ENCODE results near the gene ZBED2. TPM values are rescaled to one million over a fixed set of nuclear protein-coding genes. Genes with fewer than 3 reads are reported as not detected.
A peak's percentile ranks its signal among the peaks of the same experiment; 100 is the strongest.

ZBED2 gene
- total and polyA plus RNA-seq, 4 experiments from 2014 or later, result 0.19 to 1.4 TPM; not detected in 2

GRCh38 chr3:111607240-111607920 is 12.2 kb upstream of the ZBED2 start:
- H3K27me3 Mint-ChIP-seq, result no peaks in the 10 kb centered on the region
- H3K36me3 ChIP-seq (ENCODE audit: insufficient read depth, low read length), result peaks cover 9% of the 10 kb centered on the region
- no peaks in the 10 kb centered on the region for H3K27me3 ChIP-seq (ENCODE audit: insufficient read depth, low read length)
- no peak for DNase-seq
- ChIA-PET CTCF (ENCODE audit: partially characterized antibody) (interaction anchor here (1.0 to 2.1 kb wide), 3 partner anchors 9 to 62 kb away, joined by 3 to 7 read pairs (median 4); no protein-coding TSS in a partner anchor), POLR2A (ENCODE audit: partially characterized antibody) (interaction anchor here (0.9 kb wide), 1 partner anchor 9 kb away, joined by 4 read pairs; no protein-coding TSS in a partner anchor)
- peaks cover 61 to 82% (median 74%) of the 10 kb centered on the region in 4 donors for H3K4me1 Mint-ChIP-seq
- peaks cover 0 to 3% (median 0%) of the 10 kb centered on the region in 8 donors for H3K9me3 Mint-ChIP-seq
- no peak overlapping the region for H3K4me3 ChIP-seq (ENCODE audit: low read length in 2 of 2)
- no peak overlapping the region for H3K27ac ChIP-seq (ENCODE audit: low read depth, low read length)
- peaks cover 63 to 79% of the 10 kb centered on the region in 2 donors for H3K36me3 Mint-ChIP-seq
- peaks cover 68% of the 10 kb centered on the region for H3K4me1 ChIP-seq (ENCODE audit: insufficient read depth, low read length)
- intact Hi-C loops (cut with micrococcal nuclease), result no loop called here
- peak overlapping the region; percentile 12 to 91 (median 79) for H3K27ac Mint-ChIP-seq
- H3K9me3 ChIP-seq (ENCODE audit: control insufficient read depth in 1 of 2, low read length in 2 of 2), result no peaks in the 10 kb centered on the region
- H3K4me3 Mint-ChIP-seq, result peak overlapping the region in 1 of 8 donors; percentile 24

DNA sequence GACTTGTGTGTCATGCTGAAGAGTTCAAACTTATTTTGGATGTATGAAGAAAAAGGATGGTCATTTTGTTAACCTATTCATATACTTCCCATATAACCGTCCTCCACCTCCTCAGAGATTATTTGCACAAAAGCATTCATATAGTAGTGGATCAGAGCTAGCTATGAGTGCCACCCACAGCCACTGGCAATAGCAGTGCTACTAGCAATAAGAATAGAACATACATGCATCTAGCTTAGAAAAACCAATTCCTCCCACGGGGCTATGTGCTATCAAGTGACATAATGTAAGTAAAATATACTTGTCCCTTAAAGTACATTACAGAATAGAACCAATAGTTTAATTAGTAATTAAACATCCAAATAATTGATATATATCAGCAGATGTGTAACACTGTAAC is 10.3 kb upstream of the ZBED2 start:
- H3K9me3 Mint-ChIP-seq, result peaks cover 0 to 3% (median 0%) of the 10 kb centered on the region in 8 donors
- intact Hi-C loops (cut with micrococcal nuclease), result no loop called here
- Histone ChIP-seq H3K4me1 (ENCODE audit: insufficient read depth, low read length) (peaks cover 52% of the 10 kb centered on the region), H3K4me3 (ENCODE audit: low read length in 2 of 2) (no peak overlapping the region), H3K36me3 (ENCODE audit: insufficient read depth, low read length) (peaks cover 20% of the 10 kb centered on the region), H3K9me3 (ENCODE audit: control insufficient read depth in 1 of 2, low read length in 2 of 2) (no peaks in the 10 kb centered on the region), H3K27me3 (ENCODE audit: insufficient read depth, low read length) (no peaks in the 10 kb centered on the region), H3K27ac (ENCODE audit: low read depth, low read length) (no peak overlapping the region)
- ChIA-PET POLR2A (ENCODE audit: partially characterized antibody) (no interaction called here), CTCF (ENCODE audit: partially characterized antibody) (no interaction called here)
- H3K4me3 Mint-ChIP-seq, result no peak overlapping the region
- peak overlapping the region in 4 of 7 donors; percentile 5 to 19 (median 12) for H3K27ac Mint-ChIP-seq
- H3K36me3 Mint-ChIP-seq, result peaks cover 55 to 77% of the 10 kb centered on the region in 2 donors
- H3K27me3 Mint-ChIP-seq, result no peaks in the 10 kb centered on the region
- no peak for DNase-seq
- peaks cover 50 to 70% (median 62%) of the 10 kb centered on the region in 4 donors for H3K4me1 Mint-ChIP-seq

- Mint-ChIP-seq H3K4me1 (peaks cover 45 to 65% (median 57%) of the 10 kb centered on the region in 4 donors), H3K36me3 (peaks cover 56 to 77% of the 10 kb centered on the region in 2 donors), H3K27ac (peak overlapping the region in 6 of 7 donors; percentile 4 to 72 (median 24)), H3K4me3 (peak overlapping the region in 1 of 8 donors; percentile 32), H3K9me3 (peaks cover 0 to 3% (median 0%) of the 10 kb centered on the region in 8 donors), H3K27me3 (no peaks in the 10 kb centered on the region)
- H3K4me3 ChIP-seq (ENCODE audit: low read length in 2 of 2), result no peak overlapping the region
- H3K4me1 ChIP-seq (ENCODE audit: insufficient read depth, low read length), result peaks cover 48% of the 10 kb centered on the region
- H3K27me3 ChIP-seq (ENCODE audit: insufficient read depth, low read length), result no peaks in the 10 kb centered on the region
- no peak overlapping the region for H3K27ac ChIP-seq (ENCODE audit: low read depth, low read length)
- intact Hi-C loops (cut with micrococcal nuclease), result no loop called here
- no peaks in the 10 kb centered on the region for H3K9me3 ChIP-seq (ENCODE audit: control insufficient read depth in 1 of 2, low read length in 2 of 2)
- ChIA-PET CTCF (ENCODE audit: partially characterized antibody) (interaction anchor here (1.3 to 1.5 kb wide), 2 partner anchors 11 to 12 kb away, joined by 3 read pairs; no protein-coding TSS in a partner anchor), POLR2A (ENCODE audit: partially characterized antibody) (interaction anchor here (1.1 kb wide), 1 partner anchor 11 kb away, joined by 3 read pairs; no protein-coding TSS in a partner anchor)
- H3K36me3 ChIP-seq (ENCODE audit: insufficient read depth, low read length), result peaks cover 20% of the 10 kb centered on the region
- no peak for DNase-seq
Observed at GRCh38 chr3:111605018-111605417, 9.9 kb upstream of the ZBED2 start.

DNA sequence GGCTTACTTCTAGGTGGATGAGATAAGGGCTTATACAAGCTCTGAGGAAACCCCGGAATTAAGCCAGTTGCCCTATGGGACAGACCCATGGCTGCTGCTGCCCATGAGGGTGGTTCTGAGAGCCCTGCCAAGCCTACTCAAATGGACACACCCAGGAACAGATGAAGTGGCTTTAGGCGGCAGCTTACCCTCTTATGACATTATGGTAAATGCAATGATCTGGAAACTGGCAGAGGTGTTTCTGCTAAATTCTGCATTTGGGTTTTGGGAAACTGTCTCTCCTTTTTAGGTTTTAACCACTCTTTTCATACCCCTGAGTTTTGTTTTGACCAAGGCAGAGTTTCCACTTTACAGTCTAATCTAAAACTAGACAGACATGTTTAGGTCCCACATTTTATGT is 9.0 kb upstream of the ZBED2 start:
- Mint-ChIP-seq H3K9me3 (peaks cover 0 to 3% (median 0%) of the 10 kb centered on the region in 8 donors), H3K4me1 (peaks cover 39 to 56% (median 49%) of the 10 kb centered on the region in 4 donors), H3K27ac (peak overlapping the region; percentile 23 to 72 (median 61)), H3K4me3 (no peak overlapping the region), H3K36me3 (peaks cover 61 to 79% of the 10 kb centered on the region in 2 donors), H3K27me3 (no peaks in the 10 kb centered on the region)
- Histone ChIP-seq H3K9me3 (ENCODE audit: control insufficient read depth in 1 of 2, low read length in 2 of 2) (no peaks in the 10 kb centered on the region), H3K27me3 (ENCODE audit: insufficient read depth, low read length) (no peaks in the 10 kb centered on the region), H3K27ac (ENCODE audit: low read depth, low read length) (no peak overlapping the region), H3K4me1 (ENCODE audit: insufficient read depth, low read length) (peaks cover 39% of the 10 kb centered on the region), H3K4me3 (ENCODE audit: low read length in 2 of 2) (no peak overlapping the region), H3K36me3 (ENCODE audit: insufficient read depth, low read length) (peaks cover 24% of the 10 kb centered on the region)
- intact Hi-C loops (cut with micrococcal nuclease), result no loop called here
- no peak for DNase-seq
- ChIA-PET POLR2A (ENCODE audit: partially characterized antibody) (interaction anchor here (1.0 to 1.1 kb wide), 3 partner anchors 12 to 61 kb away, joined by 3 to 4 read pairs (median 4); no protein-coding TSS in a partner anchor), CTCF (ENCODE audit: partially characterized antibody) (interaction anchor here (0.8 to 1.5 kb wide), 3 partner anchors 12 to 59 kb away, joined by 3 read pairs; no protein-coding TSS in a partner anchor)

DNA sequence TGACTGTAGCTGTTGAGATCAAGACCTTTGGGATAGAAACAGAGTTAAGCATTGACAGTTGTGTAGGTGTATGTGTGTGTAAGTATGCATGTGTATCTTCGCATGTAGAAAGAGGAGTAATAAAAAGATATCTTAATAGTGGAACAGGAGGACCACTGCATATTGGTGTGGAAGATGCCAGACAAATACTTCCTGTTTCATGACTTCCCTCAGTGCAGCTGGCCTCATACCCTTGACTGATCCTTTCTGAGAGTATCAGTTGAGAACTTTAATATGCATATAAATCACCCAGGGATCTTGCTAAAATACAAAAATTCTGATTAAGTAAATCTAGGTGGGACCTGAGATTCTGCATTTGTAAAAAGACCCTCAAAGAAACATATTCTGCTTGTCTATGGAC is 8.5 kb upstream of the ZBED2 start:
- no peaks in the 10 kb centered on the region for H3K27me3 Mint-ChIP-seq
- Histone ChIP-seq H3K4me3 (ENCODE audit: low read length in 2 of 2) (no peak overlapping the region), H3K27ac (ENCODE audit: low read depth, low read length) (no peak overlapping the region), H3K27me3 (ENCODE audit: insufficient read depth, low read length) (no peaks in the 10 kb centered on the region), H3K4me1 (ENCODE audit: insufficient read depth, low read length) (peaks cover 34% of the 10 kb centered on the region), H3K9me3 (ENCODE audit: control insufficient read depth in 1 of 2, low read length in 2 of 2) (no peaks in the 10 kb centered on the region), H3K36me3 (ENCODE audit: insufficient read depth, low read length) (peaks cover 24% of the 10 kb centered on the region)
- H3K4me3 Mint-ChIP-seq, result peak overlapping the region in 1 of 8 donors; percentile 8
- H3K36me3 Mint-ChIP-seq, result peaks cover 57 to 76% of the 10 kb centered on the region in 2 donors
- H3K4me1 Mint-ChIP-seq, result peaks cover 35 to 51% (median 45%) of the 10 kb centered on the region in 4 donors
- intact Hi-C loops (cut with micrococcal nuclease), result no loop called here
- ChIA-PET POLR2A (ENCODE audit: partially characterized antibody) (interaction anchor here (1.0 to 1.1 kb wide), 3 partner anchors 12 to 61 kb away, joined by 3 to 4 read pairs (median 4); no protein-coding TSS in a partner anchor), CTCF (ENCODE audit: partially characterized antibody) (interaction anchor here (0.8 to 1.5 kb wide), 2 partner anchors 12 to 58 kb away, joined by 3 read pairs; no protein-coding TSS in a partner anchor)
- peak overlapping the region; percentile 2 to 67 (median 56) for H3K27ac Mint-ChIP-seq
- H3K9me3 Mint-ChIP-seq, result peaks cover 0 to 3% (median 0%) of the 10 kb centered on the region in 8 donors
- DNase-seq, result no peak

DNA sequence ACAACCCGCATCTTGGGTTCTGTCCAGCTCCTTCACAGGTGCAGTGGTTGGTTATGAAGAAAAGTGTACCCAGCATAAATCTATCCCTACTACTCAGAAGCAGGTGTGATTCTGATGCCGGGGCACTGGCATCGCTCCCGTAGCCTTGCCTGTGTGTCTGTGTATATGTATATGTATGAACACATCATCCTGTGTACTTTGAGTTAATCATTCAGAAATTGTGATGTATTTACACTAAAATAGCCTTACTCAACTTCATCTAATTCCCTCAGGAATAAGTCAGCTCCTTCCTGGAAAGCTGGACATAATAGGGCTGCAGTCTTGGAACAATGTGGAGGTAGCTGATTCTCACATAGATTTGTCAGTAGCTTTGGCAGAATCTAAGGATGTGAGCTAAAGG is 6.7 kb upstream of the ZBED2 start:
- Mint-ChIP-seq H3K27me3 (no peaks in the 10 kb centered on the region), H3K4me1 (peaks cover 25 to 45% (median 37%) of the 10 kb centered on the region in 4 donors), H3K9me3 (peaks cover 0 to 3% (median 0%) of the 10 kb centered on the region in 8 donors), H3K27ac (peak overlapping the region in 1 of 7 donors; percentile 32), H3K4me3 (no peak overlapping the region), H3K36me3 (peaks cover 58 to 76% of the 10 kb centered on the region in 2 donors)
- POLR2A ChIA-PET (ENCODE audit: partially characterized antibody), result interaction anchor here (0.6 to 2.0 kb wide), 2 partner anchors 8 to 16 kb away, joined by 3 to 6 read pairs; no protein-coding TSS in a partner anchor
- CTCF ChIA-PET (ENCODE audit: partially characterized antibody), result interaction anchor here (0.8 to 1.5 kb wide), 4 partner anchors 16 to 90 kb away, joined by 3 to 4 read pairs (median 3); no protein-coding TSS in a partner anchor
- Histone ChIP-seq H3K27ac (ENCODE audit: low read depth, low read length) (no peak overlapping the region), H3K4me1 (ENCODE audit: insufficient read depth, low read length) (peaks cover 20% of the 10 kb centered on the region), H3K36me3 (ENCODE audit: insufficient read depth, low read length) (peaks cover 26% of the 10 kb centered on the region), H3K27me3 (ENCODE audit: insufficient read depth, low read length) (no peaks in the 10 kb centered on the region), H3K9me3 (ENCODE audit: control insufficient read depth in 1 of 2, low read length in 2 of 2) (no peaks in the 10 kb centered on the region), H3K4me3 (ENCODE audit: low read length in 2 of 2) (no peak overlapping the region)
- intact Hi-C loops (cut with micrococcal nuclease), result no loop called here
- no peak for DNase-seq

GRCh38 chr3:111598552-111598951 is 3.4 kb upstream of the ZBED2 start:
- DNase-seq, result no peak
- peaks cover 29% of the 10 kb centered on the region for H3K36me3 ChIP-seq (ENCODE audit: insufficient read depth, low read length)
- H3K4me1 ChIP-seq (ENCODE audit: insufficient read depth, low read length), result peaks cover 27% of the 10 kb centered on the region
- intact Hi-C loops (cut with micrococcal nuclease), result no loop called here
- no peaks in the 10 kb centered on the region for H3K27me3 Mint-ChIP-seq
- H3K27ac ChIP-seq (ENCODE audit: low read depth, low read length), result no peak overlapping the region
- H3K27ac Mint-ChIP-seq, result peak overlapping the region in 1 of 7 donors; percentile 26
- H3K9me3 ChIP-seq (ENCODE audit: control insufficient read depth in 1 of 2, low read length in 2 of 2), result no peaks in the 10 kb centered on the region
- peaks cover 0 to 2% (median 0%) of the 10 kb centered on the region in 8 donors for H3K9me3 Mint-ChIP-seq
- H3K27me3 ChIP-seq (ENCODE audit: insufficient read depth, low read length), result no peaks in the 10 kb centered on the region
- peaks cover 56 to 70% of the 10 kb centered on the region in 2 donors for H3K36me3 Mint-ChIP-seq
- H3K4me1 Mint-ChIP-seq, result peaks cover 26 to 48% (median 44%) of the 10 kb centered on the region in 4 donors
- ChIA-PET CTCF (ENCODE audit: partially characterized antibody) (interaction anchor here (0.8 to 2.6 kb wide), 3 partner anchors 9 to 117 kb away, joined by 3 to 9 read pairs (median 3); no protein-coding TSS in a partner anchor), POLR2A (ENCODE audit: partially characterized antibody) (no interaction called here)
- H3K4me3 Mint-ChIP-seq, result no peak overlapping the region
- H3K4me3 ChIP-seq (ENCODE audit: low read length in 2 of 2), result no peak overlapping the region

Data from CD4-positive, alpha-beta memory T cell (primary cell).